ENCODE measurements around the gene SHANK1. TPM values are rescaled to one million over a fixed set of nuclear protein-coding genes. Genes with fewer than 3 reads are reported as not detected.
"Not testable (repeated sequence)": the region's sequence is repeated elsewhere in the genome, so short reads cannot be mapped to it uniquely, and the experiment has no call there.

The SHANK1 gene
- total RNA-seq, 2 experiments from 2014 or later, result not detected

- CTCF ChIA-PET, result not testable (repeated sequence)
Observed at GRCh38 chr19:50612504-50613404, 106.8 kb downstream of the SHANK1 start.

More at GRCh38 chr19:50612504-50613404, 106.8 kb downstream of the SHANK1 start:
- H3K9me3 Mint-ChIP-seq; H3K36me3 Mint-ChIP-seq (ENCODE audit: low read depth); POLR2A ChIA-PET; H3K4me1 Mint-ChIP-seq; H3K27me3 Mint-ChIP-seq; DNase-seq; H3K27ac Mint-ChIP-seq; H3K4me3 Mint-ChIP-seq: not testable (repeated sequence)

Other genes starting within 250 kb of the SHANK1 start
- gene EMC10, start 243.3 kb downstream of the SHANK1 start, total RNA-seq, result 10 to 100 TPM; 57.8 to 64.9 TPM
- gene GARIN5A, start 243.0 kb downstream of the SHANK1 start, total RNA-seq, result not detected
- 10 to 100 TPM; 35.7 to 42.0 TPM for gene JOSD2, start 208.6 kb downstream of the SHANK1 start, total RNA-seq
- not detected for gene ASPDH, start 205.9 kb downstream of the SHANK1 start, total RNA-seq
- not detected for gene LRRC4B, start 151.4 kb downstream of the SHANK1 start, total RNA-seq
- not detected for gene SYT3, start 79.9 kb downstream of the SHANK1 start, total RNA-seq
- not detected for gene C19orf81, start 70.4 kb downstream of the SHANK1 start, total RNA-seq
- 1 to 10 TPM; 1.3 to 1.5 TPM for gene CLEC11A, start 3.6 kb upstream of the SHANK1 start, total RNA-seq
- gene GPR32, start 50.7 kb upstream of the SHANK1 start, total RNA-seq, result not detected
- not detected for gene ACP4, start 70.6 kb upstream of the SHANK1 start, total RNA-seq
- 1 to 10 TPM in 1 of 2 experiments, under 1 TPM in 1; 0.75 to 1.1 TPM for gene KLK1, start 104.0 kb upstream of the SHANK1 start, total RNA-seq
- not detected for gene KLK15, start 113.8 kb upstream of the SHANK1 start, total RNA-seq
- not detected for gene KLK3, start 135.1 kb upstream of the SHANK1 start, total RNA-seq
- not detected for gene KLK2, start 153.6 kb upstream of the SHANK1 start, total RNA-seq
- not detected for gene KLK4, start 191.6 kb upstream of the SHANK1 start, total RNA-seq
- not detected for gene KLK5, start 233.2 kb upstream of the SHANK1 start, total RNA-seq
- gene KLK6, start 249.8 kb upstream of the SHANK1 start, total RNA-seq, result not detected

All from activated CD4-positive, alpha-beta T cell treated with anti-CD3 and anti-CD28 coated beads, Interleukin-2, amount 10 ng/mL, durations not matched to agents 7 days and 5 days (primary cell).